Activated CD4-positive, alpha-beta T cell treated with anti-CD3 and anti-CD28 coated beads, Interleukin-2, amount 10 ng/mL, durations not matched to agents 7 days and 5 days (primary cell): ENCODE measurements around the gene MET. TPM values are rescaled to one million over a fixed set of nuclear protein-coding genes. Genes with fewer than 3 reads are reported as not detected.

Source experiments
- CTCF ChIA-PET: fragments of 350-600 bp; sonication (Branson Sonifier 250); formaldehyde crosslinking; loops from one replicate; lab custom pipeline; 2021; ENCODE audit warnings: antibody characterized with exemption; lab: Charles Lee
- POLR2A ChIA-PET: fragments of 350-600 bp; sonication (Branson Sonifier 250); formaldehyde crosslinking; loops from one replicate; lab custom pipeline; 2021; ENCODE audit warnings: antibody characterized with exemption; lab: Charles Lee
- DNase-seq: peaks from one replicate; pipeline ENCODE4 v3.0.0-alpha.2; 2020
- H3K27ac Mint-ChIP-seq: one replicate; pipeline ENCODE4 v1.8.0; 2021; ENCODE audit warnings: mild to moderate bottlenecking, moderate library complexity, mixed read lengths
- H3K27me3 Mint-ChIP-seq: one replicate; pipeline ENCODE4 v1.8.0; 2021; ENCODE audit warnings: mixed read lengths
- H3K36me3 Mint-ChIP-seq: one replicate; pipeline ENCODE4 v1.8.0; 2021; ENCODE audit warnings: low read depth, mixed read lengths
- H3K4me1 Mint-ChIP-seq: one replicate; pipeline ENCODE4 v1.8.0; 2021; ENCODE audit warnings: mixed read lengths
- H3K4me3 Mint-ChIP-seq: one replicate; pipeline ENCODE4 v1.8.0; 2021; ENCODE audit warnings: mild to moderate bottlenecking, moderate library complexity, mixed read lengths
- H3K9me3 Mint-ChIP-seq: one replicate; pipeline ENCODE4 v1.8.0; 2021; ENCODE audit warnings: mixed read lengths
- total RNA-seq, 2 experiments: library from RNA; stranded (reverse); gene quantifications; one replicate each; pipeline ENCODE4 v1.2.3, GENCODE V29; 2021

Gene MET
- total RNA-seq, 2 experiments from 2014 or later, result 0.21 to 0.22 TPM

DNA sequence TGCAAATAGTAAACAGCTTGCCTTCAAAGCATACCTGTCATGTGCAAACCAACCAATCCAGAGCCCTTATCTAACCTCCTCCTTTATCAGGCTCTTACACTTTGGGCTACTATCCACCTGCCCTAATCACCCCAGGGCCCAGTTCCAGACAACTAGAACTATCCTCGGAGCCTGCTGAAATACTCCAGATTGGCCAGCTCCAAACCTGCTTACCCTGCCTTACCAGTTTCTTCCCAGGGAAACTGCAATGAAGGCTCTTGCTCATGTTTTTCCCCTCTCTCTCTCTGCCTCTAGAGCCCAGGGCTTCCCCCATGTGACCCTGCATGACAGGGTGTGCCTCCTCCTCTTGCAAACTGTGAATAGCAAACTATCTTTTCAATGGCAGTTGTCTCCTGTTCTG lies 109.0 kb downstream of the MET start:
- ChIA-PET CTCF (no interaction called here), POLR2A (no interaction called here)
- Mint-ChIP-seq H3K4me3 (no peak overlapping the region), H3K27me3 (no peaks in the 10 kb centered on the region), H3K9me3 (no peaks in the 10 kb centered on the region), H3K4me1 (no peaks in the 10 kb centered on the region), H3K27ac (no peak overlapping the region), H3K36me3 (no peaks in the 10 kb centered on the region)
- no peak for DNase-seq

DNA sequence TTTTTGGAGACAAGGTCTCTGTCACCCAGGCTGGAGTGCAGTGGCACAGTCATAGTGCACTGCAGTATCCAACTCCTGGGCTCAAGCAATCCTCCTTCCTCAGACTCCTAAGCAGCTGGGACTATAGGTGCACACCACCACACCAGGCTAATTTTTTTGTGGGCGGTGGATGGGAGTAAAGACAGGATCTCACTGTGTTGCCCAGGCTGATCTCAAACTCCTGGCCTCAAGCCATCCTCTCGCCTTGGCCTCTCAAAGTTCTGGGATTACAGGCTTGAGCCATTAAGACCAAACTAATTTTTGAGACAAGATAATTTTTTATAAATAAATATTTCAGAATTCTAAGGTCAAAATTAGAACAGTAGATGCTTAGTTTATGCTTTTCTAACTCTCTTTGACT lies 109.6 kb downstream of the MET start:
- Mint-ChIP-seq H3K4me3 (no peak overlapping the region), H3K27me3 (no peaks in the 10 kb centered on the region), H3K36me3 (no peaks in the 10 kb centered on the region), H3K27ac (no peak overlapping the region), H3K9me3 (no peaks in the 10 kb centered on the region), H3K4me1 (no peaks in the 10 kb centered on the region)
- ChIA-PET POLR2A (no interaction called here), CTCF (no interaction called here)
- DNase-seq, result no peak

DNA sequence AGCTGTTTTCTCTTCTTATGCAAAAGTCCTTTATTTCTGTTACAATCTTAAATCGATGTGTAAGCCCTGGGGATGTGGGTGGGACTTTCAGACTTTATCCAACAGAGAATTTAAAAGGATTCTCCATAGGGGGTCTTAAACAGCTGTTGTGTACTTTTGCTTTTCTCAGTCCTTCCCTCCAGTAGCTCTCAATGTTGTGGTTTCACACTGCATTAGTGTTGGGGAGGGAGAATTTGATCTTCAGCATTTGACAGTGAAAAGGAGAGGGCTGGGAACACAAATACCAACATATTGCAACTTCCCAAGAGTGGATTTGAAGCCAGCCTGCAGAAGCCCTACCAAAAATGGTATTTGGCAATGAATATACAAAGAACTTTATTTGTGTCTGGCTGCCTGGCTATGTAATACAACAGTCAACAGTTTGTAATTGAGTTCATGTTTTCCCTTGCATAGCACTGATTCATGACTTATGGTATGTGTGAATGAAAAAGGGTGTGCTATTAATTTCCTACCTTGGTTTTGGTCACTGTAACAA lies 110.2 kb downstream of the MET start:
- Mint-ChIP-seq H3K4me1 (no peaks in the 10 kb centered on the region), H3K4me3 (no peak overlapping the region)
- CTCF ChIA-PET, result no interaction called here

DNA sequence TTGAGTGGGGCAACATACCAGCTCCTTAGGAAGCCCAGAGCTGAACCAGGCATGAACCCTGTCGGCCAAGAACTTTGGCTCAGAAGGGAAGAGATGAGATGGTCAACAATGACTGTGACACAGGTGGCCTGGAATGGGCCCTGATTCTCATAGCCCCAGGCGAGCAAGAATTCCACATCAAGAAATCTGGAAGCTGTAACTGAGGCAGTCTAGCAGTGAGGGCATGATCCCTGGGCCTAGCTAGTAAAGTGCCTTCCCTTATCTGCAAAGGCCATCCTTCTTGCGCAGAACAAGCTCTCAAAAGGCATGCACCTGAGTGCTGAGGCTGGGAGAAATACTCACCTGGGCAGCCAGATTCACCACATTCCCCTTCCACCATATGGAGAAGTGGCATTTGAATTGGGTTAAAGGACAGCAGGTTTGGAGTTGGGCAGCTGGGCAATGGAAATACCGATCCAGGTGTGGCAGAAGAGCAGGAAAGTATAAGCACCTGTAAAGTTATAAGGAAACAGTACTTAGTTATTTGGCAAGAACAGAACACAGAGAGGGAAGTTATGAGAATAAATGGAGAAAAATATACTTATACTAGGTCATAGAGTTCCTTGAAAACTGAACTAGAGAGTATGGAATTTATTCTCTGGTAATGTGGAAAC lies 111.8 kb downstream of the MET start:
- POLR2A ChIA-PET, result no interaction called here
- H3K4me1 Mint-ChIP-seq, result no peaks in the 10 kb centered on the region

More for the DNA sequence above, 110.2 kb downstream of the MET start:
- H3K9me3 Mint-ChIP-seq, result no peaks in the 10 kb centered on the region
- no peak for DNase-seq
- H3K27ac Mint-ChIP-seq, result no peak overlapping the region
- no peaks in the 10 kb centered on the region for H3K36me3 Mint-ChIP-seq
- H3K27me3 Mint-ChIP-seq, result no peaks in the 10 kb centered on the region
- POLR2A ChIA-PET, result no interaction called here

DNA sequence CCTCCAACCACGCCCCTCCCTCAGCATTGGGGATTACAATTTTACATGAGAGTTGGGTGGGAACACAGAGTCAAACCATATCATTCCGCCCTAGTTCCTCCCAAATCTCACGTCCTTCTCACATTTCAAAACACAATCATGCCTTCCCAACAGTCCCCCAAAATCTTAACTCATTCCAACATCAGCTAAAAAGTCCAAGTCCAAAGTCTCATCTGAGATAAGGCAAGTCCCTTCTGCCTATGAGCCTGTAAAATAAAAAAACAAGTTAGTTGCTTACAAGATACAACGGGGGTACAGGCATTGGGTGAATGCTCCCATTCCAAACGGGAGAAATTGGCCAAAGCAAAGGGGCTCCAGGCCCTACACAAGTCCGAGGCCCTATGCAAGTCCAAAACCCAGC lies 112.7 kb downstream of the MET start:
- no peak overlapping the region for H3K4me3 Mint-ChIP-seq
- no peaks in the 10 kb centered on the region for H3K27me3 Mint-ChIP-seq
- DNase-seq, result no peak
- ChIA-PET CTCF (interaction anchor here (0.9 kb wide), 1 partner anchor 104 kb away, joined by 4 read pairs; no protein-coding TSS in a partner anchor), POLR2A (no interaction called here)
- H3K36me3 Mint-ChIP-seq, result no peaks in the 10 kb centered on the region
- no peaks in the 10 kb centered on the region for H3K9me3 Mint-ChIP-seq
- no peak overlapping the region for H3K27ac Mint-ChIP-seq
- no peaks in the 10 kb centered on the region for H3K4me1 Mint-ChIP-seq

More for the DNA sequence above, 111.8 kb downstream of the MET start:
- H3K27me3 Mint-ChIP-seq, result no peaks in the 10 kb centered on the region
- DNase-seq, result no peak
- CTCF ChIA-PET, result no interaction called here
- H3K36me3 Mint-ChIP-seq, result no peaks in the 10 kb centered on the region
- no peaks in the 10 kb centered on the region for H3K9me3 Mint-ChIP-seq
- H3K4me3 Mint-ChIP-seq, result no peak overlapping the region
- no peak overlapping the region for H3K27ac Mint-ChIP-seq

DNA sequence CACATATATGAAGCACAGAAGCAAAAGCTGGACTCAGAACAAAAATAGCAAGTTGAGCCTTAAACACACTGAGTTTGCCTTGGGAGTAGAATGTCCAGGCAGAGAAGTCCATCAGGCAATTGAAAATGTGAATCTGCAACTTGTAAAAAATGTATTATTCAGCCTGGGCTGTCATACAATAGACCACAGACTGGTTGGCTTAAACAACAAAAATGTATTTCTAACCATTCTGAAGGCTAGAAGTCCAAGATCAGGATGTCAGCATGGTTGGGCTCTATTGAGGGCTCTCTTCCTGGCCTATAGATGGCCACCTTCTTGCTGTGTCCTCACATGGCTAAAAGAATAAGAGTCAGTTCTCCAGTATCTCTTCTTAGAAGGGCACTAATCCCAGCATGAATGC lies 113.8 kb downstream of the MET start:
- Mint-ChIP-seq H3K9me3 (no peaks in the 10 kb centered on the region), H3K4me1 (no peaks in the 10 kb centered on the region), H3K27me3 (no peaks in the 10 kb centered on the region), H3K36me3 (no peaks in the 10 kb centered on the region), H3K27ac (no peak overlapping the region), H3K4me3 (no peak overlapping the region)
- ChIA-PET CTCF (no interaction called here), POLR2A (no interaction called here)
- DNase-seq, result no peak

DNA sequence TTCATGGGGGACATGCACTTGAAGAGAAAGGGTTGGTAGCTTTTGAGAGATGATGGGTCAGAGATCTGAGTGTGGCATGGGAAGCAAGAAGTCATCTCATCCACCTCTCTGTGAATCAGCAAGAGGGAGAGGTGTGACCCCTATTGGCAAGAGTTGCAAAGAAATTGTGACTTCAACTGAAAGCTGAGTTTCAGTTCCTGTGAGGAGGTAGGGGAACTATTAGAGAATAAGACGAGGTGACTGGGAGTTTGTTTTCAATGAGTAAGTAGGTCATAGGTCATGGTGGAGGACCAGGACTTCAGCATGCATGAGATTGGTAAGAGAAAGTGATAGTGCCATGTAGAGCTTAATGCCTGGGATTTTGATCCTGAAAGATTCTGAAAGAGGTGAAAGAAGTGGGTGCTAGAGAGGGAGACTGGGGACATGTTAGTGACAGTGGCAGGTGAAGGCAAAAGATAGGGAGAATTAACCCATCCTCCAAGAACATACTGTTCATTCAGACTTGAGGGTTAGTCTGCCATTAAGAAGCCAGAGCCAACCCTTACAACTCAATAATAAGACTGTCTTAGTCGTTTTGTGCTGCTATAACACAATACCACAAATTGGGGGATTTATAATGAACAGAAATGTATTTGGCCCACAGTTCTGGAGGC lies 114.9 kb downstream of the MET start:
- H3K4me1 Mint-ChIP-seq, result no peaks in the 10 kb centered on the region
- ChIA-PET CTCF (no interaction called here), POLR2A (no interaction called here)
- no peak overlapping the region for H3K4me3 Mint-ChIP-seq
- peak; percentile 14 for DNase-seq
- H3K9me3 Mint-ChIP-seq, result no peaks in the 10 kb centered on the region
- no peak overlapping the region for H3K27ac Mint-ChIP-seq
- H3K36me3 Mint-ChIP-seq, result no peaks in the 10 kb centered on the region
- H3K27me3 Mint-ChIP-seq, result no peaks in the 10 kb centered on the region

DNA sequence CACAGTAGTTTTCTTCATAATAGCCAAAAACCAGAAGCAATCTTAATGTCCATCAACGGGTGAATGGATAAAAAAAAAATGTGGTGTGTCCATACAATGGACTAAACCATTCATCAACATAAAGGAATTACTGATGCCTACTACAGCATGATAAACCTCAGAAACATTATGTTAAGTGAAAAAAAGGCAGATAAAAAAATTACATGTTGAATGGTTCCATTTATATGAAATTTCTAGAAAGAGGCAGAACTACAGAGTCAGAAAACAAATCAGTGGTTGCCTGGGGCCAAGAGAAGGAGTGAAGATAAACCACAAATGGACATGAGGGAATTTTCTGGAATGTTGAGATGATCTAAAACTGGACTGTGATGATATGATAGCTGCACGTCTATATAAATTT lies 115.9 kb downstream of the MET start:
- Mint-ChIP-seq H3K9me3 (no peaks in the 10 kb centered on the region), H3K27ac (no peak overlapping the region), H3K4me3 (no peak overlapping the region), H3K4me1 (no peaks in the 10 kb centered on the region), H3K27me3 (no peaks in the 10 kb centered on the region), H3K36me3 (no peaks in the 10 kb centered on the region)
- no peak for DNase-seq
- ChIA-PET POLR2A (no interaction called here), CTCF (no interaction called here)

DNA sequence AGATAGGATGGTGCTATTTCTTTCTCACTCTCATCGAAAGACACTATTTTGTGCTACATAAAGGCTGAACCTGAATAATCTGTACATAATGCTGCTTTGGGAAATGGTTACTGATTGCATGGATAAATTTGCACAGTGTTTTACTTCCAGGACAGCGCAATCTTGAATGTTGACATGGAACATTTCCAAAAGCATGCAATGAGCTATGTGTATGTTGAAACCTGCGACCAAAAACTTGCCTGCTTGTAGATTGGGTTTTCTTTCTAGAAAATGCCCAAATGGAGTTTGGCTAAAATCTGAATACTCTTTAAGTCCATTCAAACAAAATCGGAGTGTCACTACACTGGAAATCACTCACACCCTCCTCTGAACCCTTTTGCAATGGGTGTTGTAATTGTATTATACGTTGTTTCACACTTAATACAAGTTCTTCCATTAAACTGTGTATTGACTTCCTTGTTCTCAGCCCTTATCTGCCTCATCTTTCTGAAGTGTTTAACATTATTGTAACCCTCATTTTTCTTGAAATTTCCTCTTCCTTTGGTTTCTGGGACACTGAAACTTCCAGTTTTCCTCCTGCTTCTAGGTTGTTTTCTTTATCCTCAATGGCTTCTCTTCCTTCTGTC lies 116.7 kb downstream of the MET start:
- CTCF ChIA-PET, result no interaction called here
- Mint-ChIP-seq H3K36me3 (no peaks in the 10 kb centered on the region), H3K27ac (no peak overlapping the region), H3K4me1 (no peaks in the 10 kb centered on the region), H3K9me3 (no peaks in the 10 kb centered on the region), H3K27me3 (no peaks in the 10 kb centered on the region), H3K4me3 (no peak overlapping the region)
- no peak for DNase-seq
- POLR2A ChIA-PET, result no interaction called here

DNA sequence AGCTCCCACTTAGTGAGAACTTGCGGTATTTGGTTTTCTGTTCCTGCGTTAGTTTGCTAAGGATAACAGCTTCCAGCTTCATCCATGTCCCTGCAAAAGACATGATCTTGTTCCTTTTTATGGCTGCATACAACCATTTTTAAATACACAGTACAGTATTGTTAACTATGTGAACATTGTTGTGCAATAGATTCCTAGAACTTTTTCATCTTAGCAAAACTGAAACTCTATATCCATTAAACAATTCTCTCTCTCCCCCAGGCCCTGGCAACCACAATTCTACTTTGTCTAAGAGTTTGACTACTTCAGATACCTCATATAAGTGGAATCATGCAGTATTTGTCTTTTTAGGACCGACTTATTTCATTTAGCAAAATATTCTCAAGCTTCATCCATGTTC lies 118.0 kb downstream of the MET start:
- POLR2A ChIA-PET, result no interaction called here

DNA sequence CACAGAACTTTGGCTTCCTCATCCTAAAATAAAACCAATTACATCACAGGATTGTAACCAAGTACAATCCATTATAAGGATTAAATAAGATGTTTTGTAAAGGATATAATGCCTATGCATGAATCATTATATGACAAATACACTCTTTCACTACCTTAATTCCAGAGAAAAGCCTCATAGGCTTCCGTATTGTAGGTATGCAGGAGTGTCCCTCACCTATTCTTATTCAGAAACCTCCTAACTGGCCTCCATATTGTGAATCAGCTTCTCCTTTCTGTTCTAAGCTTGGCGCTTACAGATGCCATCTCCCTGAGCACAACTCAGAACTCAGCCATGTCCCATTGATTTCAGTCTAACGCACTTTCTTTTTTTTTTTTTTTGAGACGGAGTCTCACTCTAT lies 120.8 kb downstream of the MET start:
- ChIA-PET POLR2A (no interaction called here), CTCF (interaction anchor here (0.6 kb wide), 1 partner anchor 251 kb away, joined by 4 read pairs; no protein-coding TSS in a partner anchor)
- no peak overlapping the region for H3K27ac Mint-ChIP-seq
- no peaks in the 10 kb centered on the region for H3K27me3 Mint-ChIP-seq
- H3K9me3 Mint-ChIP-seq, result no peaks in the 10 kb centered on the region
- DNase-seq, result no peak
- H3K36me3 Mint-ChIP-seq, result no peaks in the 10 kb centered on the region
- H3K4me3 Mint-ChIP-seq, result no peak overlapping the region
- no peaks in the 10 kb centered on the region for H3K4me1 Mint-ChIP-seq

More for the DNA sequence above, 118.0 kb downstream of the MET start:
- no peaks in the 10 kb centered on the region for H3K36me3 Mint-ChIP-seq
- H3K27ac Mint-ChIP-seq, result no peak overlapping the region
- CTCF ChIA-PET, result no interaction called here
- DNase-seq, result no peak
- H3K27me3 Mint-ChIP-seq, result no peaks in the 10 kb centered on the region
- H3K9me3 Mint-ChIP-seq, result no peaks in the 10 kb centered on the region
- H3K4me1 Mint-ChIP-seq, result no peaks in the 10 kb centered on the region
- no peak overlapping the region for H3K4me3 Mint-ChIP-seq

DNA sequence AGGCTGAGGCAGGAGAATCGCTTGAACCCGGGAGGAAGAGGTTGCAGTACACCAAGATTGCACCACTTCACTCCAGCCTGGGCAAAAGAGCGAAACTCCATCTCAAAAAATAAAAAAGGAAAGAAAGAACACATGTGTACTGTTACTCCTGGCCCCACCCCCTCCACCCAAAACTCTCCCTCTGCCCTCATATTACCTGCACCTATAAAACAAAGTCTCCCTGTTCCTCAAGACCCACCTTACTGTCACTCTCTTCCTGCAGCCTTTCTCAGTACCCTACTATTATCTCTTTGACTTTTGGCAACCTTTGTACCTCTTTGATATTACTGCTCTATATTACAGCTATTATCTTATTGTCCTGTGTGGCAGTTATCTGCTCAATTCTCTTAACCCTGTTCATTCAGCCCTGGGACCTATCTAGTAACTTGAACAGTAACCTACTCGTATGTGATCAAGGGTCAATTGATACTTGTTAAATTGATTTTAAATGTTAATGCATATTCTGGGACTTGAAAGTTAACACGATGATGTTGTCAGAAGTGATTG lies 121.9 kb downstream of the MET start:
- Mint-ChIP-seq H3K4me1 (no peaks in the 10 kb centered on the region), H3K36me3 (no peaks in the 10 kb centered on the region), H3K4me3 (no peak overlapping the region), H3K27me3 (no peaks in the 10 kb centered on the region), H3K9me3 (no peaks in the 10 kb centered on the region), H3K27ac (no peak overlapping the region)
- CTCF ChIA-PET, result no interaction called here
- POLR2A ChIA-PET, result no interaction called here
- no peak for DNase-seq

DNA sequence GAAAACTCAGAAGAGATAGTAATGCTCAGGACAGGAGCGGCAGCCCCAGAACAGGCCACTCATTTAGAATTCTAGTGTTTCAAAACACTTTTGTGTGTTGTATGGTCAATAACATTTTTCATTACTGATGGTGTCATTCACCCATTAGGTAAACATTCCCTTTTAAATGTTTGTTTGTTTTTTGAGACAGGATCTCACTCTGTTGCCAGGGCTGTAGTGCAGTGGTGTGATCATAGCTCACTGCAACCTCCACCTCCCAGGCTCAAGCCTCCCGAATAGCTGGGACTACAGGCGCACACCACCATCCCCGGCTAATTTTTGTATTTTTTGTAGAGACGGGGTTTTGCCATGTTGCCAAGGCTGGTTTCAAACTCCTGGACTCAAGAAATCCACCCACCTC lies 124.5 kb downstream of the MET start:
- Mint-ChIP-seq H3K27ac (no peak overlapping the region), H3K9me3 (no peaks in the 10 kb centered on the region), H3K27me3 (peaks cover 6% of the 10 kb centered on the region), H3K4me1 (no peaks in the 10 kb centered on the region), H3K36me3 (no peaks in the 10 kb centered on the region), H3K4me3 (no peak overlapping the region)
- DNase-seq, result no peak
- ChIA-PET POLR2A (no interaction called here), CTCF (no interaction called here)
